ENCODE measurements around the gene CNOT6L.

GRCh38 chr4:77854431-77855111, 35.4 kb upstream of the CNOT6L start:
- TF ChIP-seq CTCF (conservative IDR thresholded peaks at IDR 0.05 in 1 of 2, IDR thresholded peaks at IDR 0.05 in 1 of 2; ENCODE audit: low read depth in 1 of 2, low read length in 2 of 2) (no peak), EZH2 (IDR thresholded peaks at IDR 0.05; ENCODE audit: low read length, missing control alignments) (no peak)
